H9 (cell line): Measurements from ENCODE around the gene HAL. TPM values are rescaled to one million over a fixed set of nuclear protein-coding genes. Genes with fewer than 3 reads are reported as not detected.

Experiments used
- DNase-seq: peaks from one replicate; pipeline ENCODE4 v3.0.0-alpha.2; 2017
- H2AFZ ChIP-seq: one replicate; pipeline ENCODE4 v1.6.1; 2013; ENCODE audit warnings: mild to moderate bottlenecking, low read length, control low read depth, moderate library complexity
- H2AK5ac ChIP-seq: 2 replicates; pipeline ENCODE4 v1.6.1; 2013; ENCODE audit warnings: low read length, control low read depth, mixed read lengths; ENCODE audit not compliant: insufficient read length
- H2BK120ac ChIP-seq: one replicate; pipeline ENCODE4 v1.6.1; 2013; ENCODE audit warnings: low read depth, mild to moderate bottlenecking, low read length, control low read depth, inconsistent platforms; ENCODE audit not compliant: poor library complexity, severe bottlenecking
- H2BK12ac ChIP-seq: 2 replicates; pipeline ENCODE4 v1.6.1; 2013; ENCODE audit warnings: low read length, control low read depth, mixed read lengths, low read depth; ENCODE audit not compliant: insufficient read length
- H2BK15ac ChIP-seq: 2 replicates; pipeline ENCODE4 v1.6.1; 2013; ENCODE audit warnings: low read depth, low read length, control low read depth
- H2BK20ac ChIP-seq: one replicate; pipeline ENCODE4 v1.6.1; 2013; ENCODE audit warnings: low read depth, mild to moderate bottlenecking, low read length, control low read depth, inconsistent platforms; ENCODE audit not compliant: poor library complexity, severe bottlenecking
- H2BK5ac ChIP-seq: 2 replicates; pipeline ENCODE4 v1.6.1; 2013; ENCODE audit warnings: low read length, control low read depth, mixed read lengths; ENCODE audit not compliant: insufficient read length
- H3K14ac ChIP-seq: 2 replicates; pipeline ENCODE4 v1.6.1; 2013; ENCODE audit warnings: low read length, control low read depth; ENCODE audit not compliant: insufficient read depth
- H3K18ac ChIP-seq: 2 replicates; pipeline ENCODE4 v1.6.1; 2013; ENCODE audit warnings: low read depth, mild to moderate bottlenecking, mixed read lengths, low read length, control low read depth; ENCODE audit not compliant: insufficient read length
- H3K23ac ChIP-seq: 2 replicates; pipeline ENCODE4 v1.6.1; 2013; ENCODE audit warnings: low read length, control low read depth, mixed read lengths, low read depth; ENCODE audit not compliant: insufficient read length
- H3K23me2 ChIP-seq: 2 replicates; pipeline ENCODE4 v1.6.1; 2013; ENCODE audit warnings: low read depth, mild to moderate bottlenecking, mixed read lengths, low read length, control low read depth; ENCODE audit not compliant: insufficient read length, poor library complexity, severe bottlenecking
- H3K27ac ChIP-seq: 2 replicates; pipeline ENCODE4 v1.5.1; 2013; ENCODE audit warnings: low read length, control low read depth, mixed read lengths, low read depth; ENCODE audit not compliant: insufficient read length
- H3K27me3 ChIP-seq: 2 replicates; pipeline ENCODE4 v1.6.1; 2013; ENCODE audit warnings: low read length, control low read depth, inconsistent platforms; ENCODE audit not compliant: insufficient read depth
- H3K4ac ChIP-seq: 2 replicates; pipeline ENCODE4 v1.6.1; 2013; ENCODE audit warnings: low read depth, mild to moderate bottlenecking, control low read depth, inconsistent platforms, low read length, moderate library complexity
- H3K4me1 ChIP-seq: 2 replicates; pipeline ENCODE4 v1.6.1; 2013; ENCODE audit warnings: low read length, control low read depth, inconsistent platforms; ENCODE audit not compliant: insufficient read depth
- H3K4me2 ChIP-seq: 2 replicates; pipeline ENCODE4 v1.6.1; 2013; ENCODE audit warnings: low read length, control low read depth, mixed read lengths; ENCODE audit not compliant: insufficient read length, insufficient read depth
- H3K56ac ChIP-seq: 2 replicates; pipeline ENCODE4 v1.6.1; 2013; ENCODE audit warnings: low read depth, mild to moderate bottlenecking, mixed read lengths, low read length, control low read depth; ENCODE audit not compliant: insufficient read length
- H3K79me1 ChIP-seq: 2 replicates; pipeline ENCODE4 v1.6.1; 2013; ENCODE audit warnings: low read depth, mild to moderate bottlenecking, moderate library complexity, low read length, control low read depth, inconsistent platforms; ENCODE audit not compliant: insufficient read depth, poor library complexity, severe bottlenecking
- H3K79me2 ChIP-seq: 2 replicates; pipeline ENCODE4 v1.6.1; 2013; ENCODE audit warnings: low read length, control low read depth, inconsistent platforms; ENCODE audit not compliant: insufficient read depth
- H3K9ac ChIP-seq: 2 replicates; pipeline ENCODE4 v1.6.1; 2013; ENCODE audit warnings: low read length, control low read depth, mixed read lengths; ENCODE audit not compliant: insufficient read length; ENCODE audit errors: extremely low read depth
- H3K9me3 ChIP-seq: one replicate; pipeline ENCODE4 v1.6.1; 2013; ENCODE audit warnings: low read depth, low read length, inconsistent platforms; ENCODE audit not compliant: control insufficient read depth
- H3T11ph ChIP-seq: one replicate; pipeline ENCODE4 v1.6.1; 2013; ENCODE audit warnings: mild to moderate bottlenecking, low read length, control low read depth, inconsistent platforms
- H4K20me1 ChIP-seq: one replicate; pipeline ENCODE4 v1.6.1; 2013; ENCODE audit not compliant: control insufficient read depth, insufficient read length, insufficient read depth
- H4K5ac ChIP-seq: 2 replicates; pipeline ENCODE4 v1.6.1; 2013; ENCODE audit warnings: low read depth, mild to moderate bottlenecking, mixed read lengths, low read length, control low read depth; ENCODE audit not compliant: insufficient read length
- H4K8ac ChIP-seq: replicated peaks from 2 replicates; pipeline ENCODE4 v1.6.1; 2013; ENCODE audit warnings: low read length, control low read depth, mixed read lengths, low read depth; ENCODE audit not compliant: insufficient read length
- H4K91ac ChIP-seq: 2 replicates; pipeline ENCODE4 v1.6.1; 2013; ENCODE audit warnings: low read depth, mild to moderate bottlenecking, moderate library complexity, mixed read lengths, low read length, control low read depth; ENCODE audit not compliant: insufficient read length
- H3K27ac Mint-ChIP-seq, 3 experiments: 2 replicates in 2 of 3; 3 replicates in 1 of 3; pipeline ENCODE4 v1.8.0; 2020 to 2021; ENCODE audit warnings: mixed read lengths in 3 of 3, mild to moderate bottlenecking in 1 of 3, moderate library complexity in 1 of 3
- H3K27me3 Mint-ChIP-seq: 2 replicates; pipeline ENCODE4 v1.8.0; 2021; ENCODE audit warnings: low read depth, mild to moderate bottlenecking, moderate library complexity, mixed read lengths
- H3K36me3 Mint-ChIP-seq, 3 experiments: 2 replicates in 2 of 3; 3 replicates in 1 of 3; pipeline ENCODE4 v1.8.0; 2020 to 2021; ENCODE audit warnings: low read depth in 3 of 3, mixed read lengths in 3 of 3; ENCODE audit not compliant: insufficient read depth in 1 of 3
- H3K4me1 Mint-ChIP-seq, 2 experiments: 2 replicates each; pipeline ENCODE4 v1.8.0; 2020; ENCODE audit warnings: mixed read lengths in 2 of 2
- H3K4me3 Mint-ChIP-seq, 2 experiments: 2 replicates in 1 of 2; 3 replicates in 1 of 2; pipeline ENCODE4 v1.8.0; 2020 to 2021; ENCODE audit warnings: mild to moderate bottlenecking in 2 of 2, mixed read lengths in 2 of 2, moderate library complexity in 1 of 2
- H3K9me3 Mint-ChIP-seq, 2 experiments: 2 replicates in 1 of 2; 3 replicates in 1 of 2; pipeline ENCODE4 v1.8.0; 2020; ENCODE audit warnings: mild to moderate bottlenecking in 2 of 2, mixed read lengths in 2 of 2, moderate library complexity in 1 of 2
- WGBS: extraction: QIAGEN DNeasy Blood & Tissue Kit; methylation state at CpG from one replicate; pipeline ENCODE4 v1.1.7; 2013; ENCODE audit warnings: missing lambda C conversion rate, low lambda C conversion rate, mixed read lengths; ENCODE audit not compliant: insufficient read length; ENCODE audit errors: extremely low coverage; 5-methylcytosine and 5-hydroxymethylcytosine counted together
- total RNA-seq: library from RNA; stranded (reverse); gene quantifications from 2 replicates; pipeline ENCODE4 v1.2.1, GENCODE V29; 2021
- TF ChIP-seq, protein P1 (sequence below): fragments of 200-600 bp; sonication (generic); conservative IDR thresholded peaks from 3 replicates; pipeline ENCODE4 v1.8.0; 2021; ENCODE audit warnings: antibody characterized with exemption, mild to moderate bottlenecking

Gene HAL
- total RNA-seq, 1 experiment from 2014 or later, result 0.35 TPM

DNA sequence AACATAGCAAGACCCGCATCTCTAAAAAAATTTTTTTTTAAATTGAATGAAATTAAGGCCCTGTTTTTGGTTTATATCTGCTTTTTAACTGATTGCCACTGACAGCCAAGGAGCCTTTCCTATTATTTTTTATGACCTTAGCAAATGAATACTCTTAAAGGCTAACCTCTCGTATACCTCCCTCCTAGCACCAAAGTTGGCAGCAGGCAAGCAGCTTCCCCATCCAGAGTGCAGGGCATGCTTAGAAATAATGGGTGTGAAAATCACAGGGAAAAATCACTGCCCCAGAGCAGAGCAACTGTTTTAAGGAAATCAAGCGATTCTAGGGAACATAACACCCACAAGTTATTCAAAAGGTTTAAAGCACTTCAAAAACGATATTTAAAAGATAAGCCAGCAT is 20.7 kb downstream of the HAL start:
- Histone ChIP-seq H3K9ac (no peak overlapping the region), H3K23ac (no peak overlapping the region), H3T11ph (no peak overlapping the region), H3K23me2 (no peaks in the 10 kb centered on the region), H2BK5ac (no peak overlapping the region), H2BK15ac (no peak overlapping the region), H3K79me2 (no peaks in the 10 kb centered on the region), H4K5ac (no peak overlapping the region), H2AFZ (no peak overlapping the region), H3K79me1 (no peaks in the 10 kb centered on the region), H3K4me2 (no peak overlapping the region), H3K4ac (no peak overlapping the region), H4K8ac (no peak overlapping the region), H2AK5ac (no peak overlapping the region), H3K14ac (no peak overlapping the region), H3K56ac (no peak overlapping the region), H3K4me1 (peaks cover 2% of the 10 kb centered on the region; the same call in 1 of the 2 replicates), H2BK12ac (no peak overlapping the region), H3K18ac (no peak overlapping the region), H3K9me3 (no peaks in the 10 kb centered on the region), H3K27ac (no peak overlapping the region), H2BK20ac (no peak overlapping the region), H2BK120ac (no peak overlapping the region), H4K91ac (no peak overlapping the region), H3K27me3 (no peaks in the 10 kb centered on the region), H4K20me1 (no peaks in the 10 kb centered on the region)
- Mint-ChIP-seq H3K4me3 (no peak overlapping the region), H3K4me1 (peaks cover 24 to 36% of the 10 kb centered on the region in 2 experiments), H3K27me3 (no peaks in the 10 kb centered on the region; the same call in 1 of the 2 replicates), H3K9me3 (no peaks in the 10 kb centered on the region; a peak in 1 of 5 replicates), H3K27ac (no peak overlapping the region), H3K36me3 (peaks cover 0 to 4% (median 0%) of the 10 kb centered on the region in 3 experiments; a peak in 2 of 7 replicates)
- no CpG with 5 or more reads among the region's 4 CpGs for WGBS
- no peak for DNase-seq
- TF ChIP-seq, protein P1, sequence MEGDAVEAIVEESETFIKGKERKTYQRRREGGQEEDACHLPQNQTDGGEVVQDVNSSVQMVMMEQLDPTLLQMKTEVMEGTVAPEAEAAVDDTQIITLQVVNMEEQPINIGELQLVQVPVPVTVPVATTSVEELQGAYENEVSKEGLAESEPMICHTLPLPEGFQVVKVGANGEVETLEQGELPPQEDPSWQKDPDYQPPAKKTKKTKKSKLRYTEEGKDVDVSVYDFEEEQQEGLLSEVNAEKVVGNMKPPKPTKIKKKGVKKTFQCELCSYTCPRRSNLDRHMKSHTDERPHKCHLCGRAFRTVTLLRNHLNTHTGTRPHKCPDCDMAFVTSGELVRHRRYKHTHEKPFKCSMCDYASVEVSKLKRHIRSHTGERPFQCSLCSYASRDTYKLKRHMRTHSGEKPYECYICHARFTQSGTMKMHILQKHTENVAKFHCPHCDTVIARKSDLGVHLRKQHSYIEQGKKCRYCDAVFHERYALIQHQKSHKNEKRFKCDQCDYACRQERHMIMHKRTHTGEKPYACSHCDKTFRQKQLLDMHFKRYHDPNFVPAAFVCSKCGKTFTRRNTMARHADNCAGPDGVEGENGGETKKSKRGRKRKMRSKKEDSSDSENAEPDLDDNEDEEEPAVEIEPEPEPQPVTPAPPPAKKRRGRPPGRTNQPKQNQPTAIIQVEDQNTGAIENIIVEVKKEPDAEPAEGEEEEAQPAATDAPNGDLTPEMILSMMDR, result no peak
